ENCODE results near the gene LENG8. TPM values are rescaled to one million over a fixed set of nuclear protein-coding genes. Genes with fewer than 3 reads are reported as not detected.

LENG8 gene
- total RNA-seq, 1 experiment from 2014 or later = 148 TPM

- no CpG with 5 or more reads among the region's 3 CpGs for WGBS (ENCODE audit: extremely low coverage, insufficient read length, low lambda C conversion rate)
- H3K4me3 Mint-ChIP-seq = no peak overlapping the region
Observed at GRCh38 chr19:54482889-54483288, 33.9 kb downstream of the LENG8 start.

More at GRCh38 chr19:54482889-54483288, 33.9 kb downstream of the LENG8 start:
- Histone ChIP-seq H3K4me2 (ENCODE audit: insufficient read depth, insufficient read length, low read length) (no peak overlapping the region), H3K18ac (ENCODE audit: insufficient read length, low read depth, low read length) (no peak overlapping the region), H2AFZ (ENCODE audit: low read length) (no peak overlapping the region), H3K9ac (ENCODE audit: extremely low read depth, insufficient read length, low read length) (no peak overlapping the region), H3K23ac (ENCODE audit: insufficient read length, low read depth, low read length) (no peak overlapping the region), H3K56ac (ENCODE audit: insufficient read length, low read depth, low read length) (no peak overlapping the region), H4K20me1 (ENCODE audit: control insufficient read depth, insufficient read depth, insufficient read length) (no peaks in the 10 kb centered on the region), H2BK5ac (ENCODE audit: insufficient read length, low read length) (no peak overlapping the region), H3K79me2 (ENCODE audit: insufficient read depth, low read length) (no peaks in the 10 kb centered on the region), H3T11ph (ENCODE audit: low read length) (no peak overlapping the region), H3K4ac (ENCODE audit: low read depth, low read length) (no peak overlapping the region), H3K9me3 (ENCODE audit: control insufficient read depth, low read depth, low read length) (no peaks in the 10 kb centered on the region), H4K5ac (ENCODE audit: insufficient read length, low read depth, low read length) (no peak overlapping the region), H2BK20ac (ENCODE audit: low read depth, low read length, poor library complexity, severe bottlenecking) (no peak overlapping the region), H2AK5ac (ENCODE audit: insufficient read length, low read length) (no peak overlapping the region), H3K4me1 (ENCODE audit: insufficient read depth, low read length) (no peaks in the 10 kb centered on the region; the same call in 1 of the 2 replicates), H3K27me3 (ENCODE audit: insufficient read depth, low read length) (no peaks in the 10 kb centered on the region), H2BK120ac (ENCODE audit: low read depth, low read length, poor library complexity, severe bottlenecking) (no peak overlapping the region), H3K27ac (ENCODE audit: insufficient read length, low read depth, low read length) (no peak overlapping the region), H3K79me1 (ENCODE audit: insufficient read depth, low read depth, low read length, poor library complexity, severe bottlenecking) (no peaks in the 10 kb centered on the region), H3K23me2 (ENCODE audit: insufficient read length, low read depth, low read length, poor library complexity, severe bottlenecking) (no peaks in the 10 kb centered on the region), H3K14ac (ENCODE audit: insufficient read depth, low read length) (no peak overlapping the region), H4K91ac (ENCODE audit: insufficient read length, low read depth, low read length) (no peak overlapping the region), H4K8ac (replicated peaks; ENCODE audit: insufficient read length, low read depth, low read length) (no peak overlapping the region), H2BK15ac (ENCODE audit: low read depth, low read length) (no peak overlapping the region), H2BK12ac (ENCODE audit: insufficient read length, low read depth, low read length) (no peak overlapping the region)
- peaks cover 13 to 48% of the 10 kb centered on the region in 2 experiments for H3K9me3 Mint-ChIP-seq
- H3K4me1 Mint-ChIP-seq = peaks cover 4 to 5% of the 10 kb centered on the region in 2 experiments; a peak in 3 of 4 replicates
- H3K27me3 Mint-ChIP-seq (ENCODE audit: low read depth) = peaks cover 8% of the 10 kb centered on the region
- no peak for TF ChIP-seq CTCF (conservative IDR thresholded peaks at IDR 0.05)
- H3K36me3 Mint-ChIP-seq (ENCODE audit: insufficient read depth in 1 of 3, low read depth in 3 of 3) = peaks cover 0 to 5% (median 0%) of the 10 kb centered on the region in 3 experiments; a peak in 1 of 7 replicates
- no peak for DNase-seq
- H3K27ac Mint-ChIP-seq = no peak overlapping the region

Data from H9 (cell line).